HepG2 (cell line): ENCODE results near the gene AGPAT3. TPM values are rescaled to one million over a fixed set of nuclear protein-coding genes. Genes with fewer than 3 reads are reported as not detected.

ENCODE experiments used
- ATAC-seq: fragments of 200-7000 bp; cut with Tn5 transposase; 3 replicates; pipeline ENCODE4 v1.9.1; 2020; ENCODE audit warnings: mild to moderate bottlenecking, moderate library complexity
- BruUV-seq: library from RNA; stranded (reverse); fragments of 400-500 nt; replicated peaks from 2 replicates; lab custom pipeline; 2021; lab: Mats Ljungman, UMichigan
- CTCF ChIA-PET: fragments of 300-600 bp; formaldehyde crosslinking; extraction: SDS; loops from one replicate; lab custom pipeline; 2021; ENCODE audit warnings: low total read pairs, inconsistent platforms, low intra/inter-chr PET ratio; lab: Yijun Ruan, JAX
- POLR2A ChIA-PET: fragments of 350-600 bp; sonication (Branson Sonifier 250); formaldehyde crosslinking; loops from one replicate; lab custom pipeline; 2020; ENCODE audit warnings: antibody characterized with exemption, inconsistent platforms; lab: Yijun Ruan, JAX
- DNase-seq: peaks from one replicate; pipeline ENCODE4 v3.0.0-alpha.2; 2015; ENCODE audit warnings: low spot score
- FAIRE-seq: peaks from 3 replicates; lab custom pipeline; 2011; peaks lifted over from hg19 to GRCh38; lab: Jason Lieb, UNC
- H2AFZ ChIP-seq: one replicate; pipeline ENCODE4 v1.6.1; 2011; ENCODE audit warnings: low read length, inconsistent platforms
- H3K27ac ChIP-seq: fragments of 300-600 bp; 3 replicates; pipeline ENCODE4 v1.8.0; 2011; ENCODE audit warnings: mixed run types, mild to moderate bottlenecking, mixed read lengths, low read length, inconsistent platforms; ENCODE audit not compliant: insufficient read depth; ENCODE audit errors: extremely low read length
- H3K27me3 ChIP-seq, 2 experiments: fragments of 200-600 bp in 1 of 2; 2 replicates in 1 of 2; 3 replicates in 1 of 2; pipeline versions ENCODE4 v1.6.0 to v1.8.0; 2011; ENCODE audit warnings: low read length in 2 of 2, mild to moderate bottlenecking in 2 of 2, moderate library complexity in 2 of 2, inconsistent platforms in 1 of 2; ENCODE audit not compliant: insufficient read depth in 2 of 2, control insufficient read depth in 1 of 2
- H3K36me3 ChIP-seq, 2 experiments: fragments of 200-600 bp in 1 of 2; replicated peaks in 1 of 2; 2 replicates in 1 of 2; 3 replicates in 1 of 2; pipeline versions ENCODE4 v1.5.1 to v1.8.0; 2011; ENCODE audit warnings: low read length in 2 of 2, inconsistent platforms in 1 of 2; ENCODE audit not compliant: insufficient read depth in 2 of 2, control insufficient read depth in 1 of 2
- H3K4me1 ChIP-seq: 2 replicates; pipeline ENCODE4 v1.5.1; 2012; ENCODE audit warnings: low read length, inconsistent platforms; ENCODE audit not compliant: insufficient read depth
- H3K4me2 ChIP-seq: 2 replicates; pipeline ENCODE4 v1.6.0; 2011; ENCODE audit warnings: low read depth, low read length, inconsistent platforms
- H3K4me3 ChIP-seq, 3 experiments: fragments of 200-600 bp in 1 of 3; sonication (generic), shearing (Covaris generic) in 1 of 3; replicated peaks in 1 of 3; 2 replicates each; pipeline ENCODE4 v1.5.1; 2011 to 2016; ENCODE audit warnings: low read length in 3 of 3, inconsistent platforms in 2 of 3, low read depth in 2 of 3, mild to moderate bottlenecking in 2 of 3, control low read depth in 1 of 3, mixed read lengths in 1 of 3; ENCODE audit not compliant: insufficient read depth in 1 of 3
- H3K79me2 ChIP-seq: one replicate; pipeline ENCODE4 v1.6.1; 2011; ENCODE audit warnings: low read length, inconsistent platforms; ENCODE audit not compliant: insufficient read depth
- H3K9ac ChIP-seq: 2 replicates; pipeline ENCODE4 v1.6.0; 2011; ENCODE audit warnings: mild to moderate bottlenecking, low read depth, low read length, inconsistent platforms; ENCODE audit not compliant: insufficient read depth
- H3K9me3 ChIP-seq: 2 replicates; pipeline ENCODE4 v1.5.1; 2012; ENCODE audit warnings: mild to moderate bottlenecking, low read length
- H4K20me1 ChIP-seq: 2 replicates; pipeline ENCODE4 v1.6.0; 2011; ENCODE audit warnings: inconsistent platforms, mild to moderate bottlenecking, low read length, moderate library complexity; ENCODE audit not compliant: insufficient read depth
- MLLT10 ChIP-seq: sonication (generic); formaldehyde crosslinking; IDR thresholded peaks from 2 replicates; pipeline ENCODE4 v1.4.0; 2020; ENCODE audit warnings: missing genetic modification reagents
- MLXIP ChIP-seq: sonication (generic); formaldehyde crosslinking; IDR thresholded peaks from 2 replicates; pipeline ENCODE4 v1.9.0; 2021; ENCODE audit warnings: missing genetic modification reagents, borderline replicate concordance
- SIN3A ChIP-seq: IDR thresholded peaks from 2 replicates; pipeline ENCODE4 v1.6.1; 2011; ENCODE audit warnings: low read depth, mild to moderate bottlenecking, control low read depth, low read length, borderline replicate concordance
- ZMYM4 ChIP-seq: sonication (generic); formaldehyde crosslinking; IDR thresholded peaks from 2 replicates; pipeline ENCODE4 v1.8.1; 2023; ENCODE audit warnings: mild to moderate bottlenecking, missing genetic modification reagents
- ZNF230 ChIP-seq: sonication (generic); formaldehyde crosslinking; IDR thresholded peaks from 2 replicates; pipeline ENCODE4 v1.4.0; 2020; ENCODE audit warnings: mild to moderate bottlenecking, missing genetic modification reagents
- ZNF343 ChIP-seq: sonication (generic); formaldehyde crosslinking; IDR thresholded peaks from 2 replicates; pipeline ENCODE4 v1.4.0; 2020; ENCODE audit warnings: mild to moderate bottlenecking, missing genetic modification reagents
- ZNF646 ChIP-seq: sonication (generic); formaldehyde crosslinking; IDR thresholded peaks from 2 replicates; pipeline ENCODE4 v1.9.0; 2021; ENCODE audit warnings: mild to moderate bottlenecking, missing genetic modification reagents
- WGBS: methylation state at CpG from one replicate; pipeline ENCODE4 v1.1.6; 2017; ENCODE audit warnings: low lambda C conversion rate; 5-methylcytosine and 5-hydroxymethylcytosine counted together
- in situ Hi-C: cut with HindIII; loops from 2 replicates; pipeline ENCODE4 v1.10.0; 2017; ENCODE audit warnings: low pct_unique_long_range_greater_than_20kb; ENCODE audit not compliant: extremely low pct_ligation_motif_present
- intact Hi-C: fragments of 100-400 bp; cut with micrococcal nuclease; formaldehyde crosslinking; loops from one replicate; pipeline ENCODE4 v1.10.0; 2022; ENCODE audit not compliant: unreplicated experiment
- polyA plus RNA-seq, 8 experiments: library from polyadenylated mRNA; depleted of rRNA in 3 of 8; stranded (reverse) in 7 of 8; unstranded in 1 of 8; fragments of >200 nt; fragmentation: Illumina TruSeq in 4 of 8; extraction: Trizol in 4 of 8; gene quantifications; 2 replicates each; pipeline versions ENCODE4 v1.2.1 to v1.2.3, GENCODE V29; 2011 to 2016; ENCODE audit warnings: low read depth in 4 of 8, missing spikeins in 1 of 8, mixed read lengths in 1 of 8; ENCODE audit not compliant: insufficient read depth in 1 of 8
- total RNA-seq, 5 experiments: library from RNA; depleted of rRNA; stranded (reverse); fragments of >200 nt; fragmentation: Illumina TruSeq; extraction: Trizol; gene quantifications; 2 replicates each; pipeline ENCODE4 v1.2.3, GENCODE V29; 2016; ENCODE audit warnings: low read depth in 1 of 5

The AGPAT3 gene
- total and polyA plus RNA-seq, 2 of the 13 experiments (the other 11 are each of a cell fraction or from before 2014, with no cell fraction given): 32.2 to 54.4 TPM

GRCh38 chr21:43902441-43902840, 37.4 kb downstream of the AGPAT3 start:
- H4K20me1 ChIP-seq: 0 out of 2 replicates have a peak, but pooled peaks cover 3% of the 10 kb centered on the region
- no peak overlapping the region for H3K27ac ChIP-seq
- DNase-seq (no peak), FAIRE-seq (no peak), ATAC-seq (no peak)
- ChIA-PET POLR2A (no interaction called here), CTCF (no interaction called here)
- no peak overlapping the region for H3K9ac ChIP-seq
- H3K36me3 ChIP-seq: peaks cover 7 to 38% of the 10 kb centered on the region in 2 experiments
- H3K4me1 ChIP-seq: no peaks in the 10 kb centered on the region
- in situ Hi-C loops (no loop called here), intact Hi-C loops (no loop called here)
- H3K4me2 ChIP-seq: no peak overlapping the region
- 86% methylated on average over 6 of the region's 6 CpGs for WGBS
- no peak overlapping the region for H3K4me3 ChIP-seq
- H3K79me2 ChIP-seq: peaks cover 46% of the 10 kb centered on the region
- no peaks in the 10 kb centered on the region for H3K9me3 ChIP-seq
- H2AFZ ChIP-seq: no peak overlapping the region
- H3K27me3 ChIP-seq: no peaks in the 10 kb centered on the region
- no peak for TF ChIP-seq ZNF230 (CRISPR knock-in tag)
- no peak for TF ChIP-seq SIN3A
- no peak for TF ChIP-seq ZMYM4 (CRISPR knock-in tag)
- no peak for TF ChIP-seq ZNF343 (CRISPR knock-in tag)
- TF ChIP-seq MLXIP (CRISPR knock-in tag): no peak
- no peak for TF ChIP-seq ZNF646 (CRISPR knock-in tag)
- TF ChIP-seq MLLT10 (CRISPR knock-in tag): no peak
- BruUV-seq: no TSS peak
